GM10266 (cell line): Measurements from ENCODE around the gene WDR70.
"Not testable (repeated sequence)": the region's sequence is repeated elsewhere in the genome, so short reads cannot be mapped to it uniquely, and the experiment has no call there.

Source experiments
- DNase-seq: peaks from one replicate; pipeline ENCODE4 v3.0.0; 2012; ENCODE audit errors: extremely low spot score
- TF ChIP-seq, protein P1 (sequence below): IDR thresholded peaks from 2 replicates; pipeline ENCODE4 v1.5.1; 2012; ENCODE audit warnings: mild to moderate bottlenecking, low read depth; ENCODE audit not compliant: control insufficient read depth, insufficient read depth; ENCODE audit errors: missing control alignments

The WDR70 gene

GRCh38 chr5:37379100-37379628 lies at the start of gene WDR70:
WDR70 (plus strand) TSS chr5:37379318; CDS start chr5:37379368, 50 bp downstream.
- DNase-seq: peak; percentile 66
- TF ChIP-seq, protein P1, sequence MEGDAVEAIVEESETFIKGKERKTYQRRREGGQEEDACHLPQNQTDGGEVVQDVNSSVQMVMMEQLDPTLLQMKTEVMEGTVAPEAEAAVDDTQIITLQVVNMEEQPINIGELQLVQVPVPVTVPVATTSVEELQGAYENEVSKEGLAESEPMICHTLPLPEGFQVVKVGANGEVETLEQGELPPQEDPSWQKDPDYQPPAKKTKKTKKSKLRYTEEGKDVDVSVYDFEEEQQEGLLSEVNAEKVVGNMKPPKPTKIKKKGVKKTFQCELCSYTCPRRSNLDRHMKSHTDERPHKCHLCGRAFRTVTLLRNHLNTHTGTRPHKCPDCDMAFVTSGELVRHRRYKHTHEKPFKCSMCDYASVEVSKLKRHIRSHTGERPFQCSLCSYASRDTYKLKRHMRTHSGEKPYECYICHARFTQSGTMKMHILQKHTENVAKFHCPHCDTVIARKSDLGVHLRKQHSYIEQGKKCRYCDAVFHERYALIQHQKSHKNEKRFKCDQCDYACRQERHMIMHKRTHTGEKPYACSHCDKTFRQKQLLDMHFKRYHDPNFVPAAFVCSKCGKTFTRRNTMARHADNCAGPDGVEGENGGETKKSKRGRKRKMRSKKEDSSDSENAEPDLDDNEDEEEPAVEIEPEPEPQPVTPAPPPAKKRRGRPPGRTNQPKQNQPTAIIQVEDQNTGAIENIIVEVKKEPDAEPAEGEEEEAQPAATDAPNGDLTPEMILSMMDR: peak; percentile 87

GRCh38 chr5:37334754-37335153 lies 44.4 kb upstream of the WDR70 start:
- not testable (repeated sequence) for DNase-seq

- not testable (repeated sequence) for DNase-seq
These were observed 36.4 kb upstream of the WDR70 start for GRCh38 chr5:37342741-37343140.

- TF ChIP-seq, protein P1: no peak
- DNase-seq: no peak
These were observed 24.0 kb upstream of the WDR70 start for GRCh38 chr5:37355161-37355560.

GRCh38 chr5:37370550-37370863 lies 8.6 kb upstream of the WDR70 start:
- TF ChIP-seq, protein P1: no peak
- DNase-seq: peak; percentile 35

- TF ChIP-seq, protein P1: no peak
- DNase-seq: peak; percentile 88
These were observed 8.0 kb upstream of the WDR70 start, which contains the start of gene NUP155 for GRCh38 chr5:37370864-37371726. NUP155 (minus strand) TSS chr5:37371106; CDS start chr5:37370977, 129 bp downstream.

- TF ChIP-seq, protein P1: no peak
- DNase-seq: no peak
These were observed 4.0 kb upstream of the WDR70 start for GRCh38 chr5:37375091-37375490.

DNA sequence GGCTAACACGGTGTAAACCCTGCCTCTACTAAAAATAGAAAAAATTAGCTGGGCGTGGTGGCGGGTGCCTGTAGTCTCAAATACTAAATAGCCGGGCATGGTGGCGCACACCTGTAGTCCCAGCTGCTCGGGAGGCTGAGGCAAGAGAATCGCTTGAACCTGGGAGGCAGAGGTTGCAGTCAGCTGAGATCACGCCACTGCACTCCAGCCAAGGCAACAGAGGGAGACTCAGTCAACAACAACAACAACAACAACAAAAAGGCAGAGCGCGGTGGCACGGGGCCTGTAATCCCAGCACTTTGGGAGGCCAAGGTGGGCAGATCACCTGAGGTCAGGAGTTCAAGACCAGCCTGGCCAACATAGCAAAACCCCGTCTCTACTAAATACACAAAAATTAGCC lies 1.1 kb upstream of the WDR70 start:
- not testable (repeated sequence) for DNase-seq

DNA sequence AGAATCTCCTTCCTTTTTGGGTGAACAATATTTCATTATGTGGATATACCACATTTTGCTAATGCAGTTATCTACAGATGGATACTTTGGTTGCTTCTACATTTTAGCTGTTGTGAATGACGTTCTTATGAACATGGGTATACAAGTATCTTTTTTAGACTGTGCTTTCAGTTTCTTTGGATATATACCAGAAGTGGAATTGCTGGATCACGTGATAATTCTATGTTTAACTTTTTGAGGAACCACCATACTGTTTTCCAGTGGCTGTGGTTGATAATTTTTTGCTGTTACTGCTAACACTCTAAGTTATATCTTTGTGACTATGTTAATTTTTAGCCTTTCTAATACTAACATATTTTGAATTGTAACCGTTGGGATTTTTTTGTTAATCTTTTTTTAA lies 12.5 kb downstream of the WDR70 start:
- TF ChIP-seq, protein P1: no peak
- DNase-seq: no peak
